HG03521 (cell line): Measurements from ENCODE around the gene RGS10.
"Not testable (repeated sequence)": the region's sequence is repeated elsewhere in the genome, so short reads cannot be mapped to it uniquely, and the experiment has no call there.

Source experiments
- ATAC-seq: cut with Tn5 transposase; IDR thresholded peaks from one replicate; pipeline ENCODE4 v1.9.1; 2021; ENCODE audit warnings: mild to moderate bottlenecking, moderate library complexity; ENCODE audit not compliant: unreplicated experiment

The RGS10 gene, protein sequence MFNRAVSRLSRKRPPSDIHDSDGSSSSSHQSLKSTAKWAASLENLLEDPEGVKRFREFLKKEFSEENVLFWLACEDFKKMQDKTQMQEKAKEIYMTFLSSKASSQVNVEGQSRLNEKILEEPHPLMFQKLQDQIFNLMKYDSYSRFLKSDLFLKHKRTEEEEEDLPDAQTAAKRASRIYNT

GRCh38 chr10:119542357-119542987, at the start of gene RGS10:
Gene RGS10, minus strand, starts transcription at chr10:119542719. Its CDS starts 81 bp downstream, at chr10:119542638.
- ATAC-seq = peak; percentile 67

DNA sequence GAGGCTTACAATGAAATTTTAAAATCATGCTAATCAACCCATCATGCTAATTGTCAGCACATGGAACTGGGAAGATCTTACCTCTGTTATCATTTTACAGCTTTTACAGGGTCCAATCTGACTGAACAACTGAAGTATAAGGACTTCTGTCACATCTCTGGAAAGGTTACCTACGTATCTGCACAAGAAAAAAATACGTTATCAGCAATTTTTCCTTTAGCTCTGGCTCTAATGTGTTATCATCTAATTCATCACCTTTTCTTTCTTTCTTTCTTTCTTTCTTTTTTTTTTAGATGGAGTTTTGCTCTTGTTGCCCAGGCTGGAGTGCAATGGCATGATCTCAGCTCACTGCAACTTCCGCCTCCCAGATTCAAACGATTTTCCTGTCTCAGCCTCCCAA, 45.6 kb upstream of the RGS10 start:
- ATAC-seq = no peak

- no peak for ATAC-seq
Observed at GRCh38 chr10:119578355-119578754, 35.8 kb upstream of the RGS10 start.

DNA sequence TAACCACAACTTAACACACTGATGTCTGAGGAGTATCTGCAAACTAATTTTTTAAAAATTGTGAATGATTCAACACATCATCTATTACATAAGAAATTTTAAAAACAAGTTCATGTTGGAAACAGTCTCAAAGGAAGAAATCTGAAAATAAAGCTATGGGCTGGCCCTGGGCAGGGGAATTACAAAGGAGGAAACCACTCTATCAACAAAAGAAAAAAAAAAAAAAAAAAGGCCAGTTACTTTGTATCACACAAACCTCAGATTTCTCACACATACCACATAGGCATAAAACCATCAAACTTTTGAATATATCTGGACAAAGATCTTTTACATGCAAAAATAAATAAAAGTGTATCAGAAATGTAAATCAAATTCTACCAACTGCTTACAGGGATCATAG, 33.5 kb upstream of the RGS10 start:
- ATAC-seq = no peak

DNA sequence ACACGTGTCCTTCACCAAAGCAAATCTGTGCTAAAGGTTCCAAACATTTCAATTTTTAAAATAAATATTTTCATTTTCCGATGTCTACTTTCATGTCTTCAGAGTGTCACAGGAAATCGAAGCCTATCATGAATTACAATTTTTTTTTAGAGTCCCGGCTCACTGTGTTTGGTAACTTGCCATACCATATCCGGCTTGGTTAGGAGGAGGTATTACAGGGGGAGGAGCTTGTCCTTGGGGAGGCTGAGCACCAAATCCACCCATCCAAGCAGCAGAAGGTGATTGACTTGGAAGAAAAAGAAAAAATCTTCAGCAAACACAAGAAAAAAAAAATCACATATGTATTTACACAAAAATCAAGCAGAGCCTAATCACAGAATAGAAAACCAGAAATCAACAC, 33.0 kb upstream of the RGS10 start:
- ATAC-seq = no peak

DNA sequence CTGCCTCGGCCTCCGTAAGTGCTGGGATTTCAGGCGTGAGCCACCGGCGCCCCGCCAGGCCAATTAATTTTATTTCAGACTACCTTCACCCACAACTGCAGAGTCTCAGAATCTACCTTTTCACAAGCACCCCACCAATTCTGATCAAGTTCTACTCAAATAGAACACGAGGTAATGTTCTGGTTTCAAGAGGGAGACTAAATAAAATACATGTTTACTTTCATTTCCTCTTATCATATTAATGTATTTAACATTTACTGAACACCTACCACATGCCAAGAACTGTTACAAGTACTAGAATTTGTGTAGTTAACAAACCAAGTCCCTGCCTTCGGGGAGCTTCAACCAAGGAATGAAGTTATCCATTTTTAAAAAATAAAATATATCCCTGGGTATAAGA, 25.5 kb upstream of the RGS10 start:
- ATAC-seq = no peak

DNA sequence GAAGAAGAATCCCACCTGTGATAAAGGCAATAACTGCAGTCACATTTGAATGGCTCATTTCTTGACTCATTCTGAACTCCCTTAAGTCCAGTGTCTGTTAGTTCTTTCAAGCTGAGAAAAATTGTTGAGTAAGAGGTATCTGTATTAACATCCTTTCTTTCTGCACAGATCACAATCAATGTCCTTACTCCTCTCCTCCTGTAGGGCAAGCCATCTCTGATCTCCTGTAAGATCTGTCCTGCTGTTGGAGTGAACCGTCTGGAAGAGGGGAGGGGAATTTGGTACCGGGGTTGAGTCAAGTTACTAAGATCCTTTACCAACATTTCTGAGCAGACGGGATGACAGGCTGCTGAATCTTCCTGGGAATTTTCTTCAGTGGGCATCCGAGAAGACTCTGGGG, 19.6 kb upstream of the RGS10 start:
- ATAC-seq = no peak

GRCh38 chr10:119559511-119559910, 17.0 kb upstream of the RGS10 start:
- not testable (repeated sequence) for ATAC-seq

DNA sequence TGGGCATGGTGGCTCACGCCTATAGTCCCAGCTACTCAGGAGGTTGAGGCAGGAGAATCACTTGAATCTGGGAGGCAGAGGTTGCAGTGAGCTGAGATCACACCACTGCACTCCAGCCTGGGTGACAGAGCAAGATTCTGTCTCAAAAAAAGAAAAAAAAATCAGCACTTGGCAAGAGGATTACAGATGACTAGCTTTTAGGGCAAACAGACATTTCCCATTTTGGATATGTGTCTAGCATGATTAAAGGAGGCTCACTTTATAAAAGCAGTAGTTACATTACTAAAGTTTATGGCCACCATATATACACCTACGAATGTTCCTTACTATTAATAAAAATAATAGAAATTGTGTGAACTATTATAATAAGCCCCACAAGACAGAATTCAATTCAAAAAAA, 13.6 kb upstream of the RGS10 start:
- not testable (repeated sequence) for ATAC-seq

- ATAC-seq = no peak
Observed at GRCh38 chr10:119555178-119555784, 12.8 kb upstream of the RGS10 start.

DNA sequence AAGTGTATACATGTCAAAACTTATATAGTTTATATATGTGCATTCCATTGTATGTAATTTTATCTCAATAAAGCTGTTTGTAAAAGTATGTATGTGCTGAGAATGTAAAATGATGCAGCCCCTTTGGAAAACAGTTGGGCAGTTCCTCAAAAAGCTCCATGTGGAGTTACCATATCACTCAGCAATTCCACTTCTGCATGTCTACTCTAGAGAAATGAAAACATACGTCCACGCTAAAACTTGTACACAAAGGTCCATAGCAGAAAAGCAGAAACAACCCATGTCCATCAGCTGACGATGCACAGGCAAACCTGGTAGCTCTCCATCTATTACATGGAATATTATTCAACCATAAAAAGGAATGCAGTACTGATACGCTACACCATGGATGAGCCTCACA, 8.3 kb upstream of the RGS10 start:
- ATAC-seq = no peak

- no peak for ATAC-seq
Observed at GRCh38 chr10:119549247-119549999, 6.9 kb upstream of the RGS10 start.

DNA sequence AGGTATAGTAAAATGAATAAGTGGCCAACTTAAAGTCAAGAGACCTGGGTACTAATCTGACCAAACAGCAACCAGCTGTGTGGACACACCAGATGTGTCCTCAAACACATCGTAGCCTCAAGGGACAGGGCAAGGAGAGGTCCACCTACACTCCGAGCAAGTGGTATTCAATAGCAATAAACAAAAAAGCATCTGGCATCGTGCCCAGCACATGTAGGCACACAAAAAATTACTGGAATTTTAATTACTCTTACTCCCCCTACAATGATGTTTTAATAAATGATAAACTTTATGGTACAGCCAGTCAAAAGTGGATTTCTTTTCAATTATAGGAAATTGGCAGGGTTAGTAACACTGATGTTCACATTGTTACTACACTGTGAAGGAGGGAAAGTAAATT, 3.5 kb upstream of the RGS10 start:
- no peak for ATAC-seq

DNA sequence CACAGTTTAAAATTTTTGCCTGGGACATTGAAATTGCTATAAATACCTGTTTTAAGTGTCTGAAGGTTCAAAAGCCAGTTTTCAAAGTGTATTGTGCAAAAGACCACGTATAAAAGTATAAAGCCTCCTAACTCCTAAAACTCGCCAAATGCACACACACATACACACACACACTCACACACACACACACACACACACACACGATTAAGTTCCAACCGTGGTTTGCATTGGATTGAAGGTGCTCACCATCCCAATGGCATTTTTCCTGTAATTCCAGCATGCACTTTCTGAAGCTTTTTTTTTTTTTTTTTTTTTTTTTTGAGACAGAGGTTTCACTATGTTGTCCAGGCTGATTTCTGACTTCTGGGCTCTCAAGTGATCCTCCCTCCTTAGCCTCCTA, 2.8 kb upstream of the RGS10 start:
- ATAC-seq = no peak

- ATAC-seq = no peak
Observed at GRCh38 chr10:119543814-119544642, 1.5 kb upstream of the RGS10 start.

DNA sequence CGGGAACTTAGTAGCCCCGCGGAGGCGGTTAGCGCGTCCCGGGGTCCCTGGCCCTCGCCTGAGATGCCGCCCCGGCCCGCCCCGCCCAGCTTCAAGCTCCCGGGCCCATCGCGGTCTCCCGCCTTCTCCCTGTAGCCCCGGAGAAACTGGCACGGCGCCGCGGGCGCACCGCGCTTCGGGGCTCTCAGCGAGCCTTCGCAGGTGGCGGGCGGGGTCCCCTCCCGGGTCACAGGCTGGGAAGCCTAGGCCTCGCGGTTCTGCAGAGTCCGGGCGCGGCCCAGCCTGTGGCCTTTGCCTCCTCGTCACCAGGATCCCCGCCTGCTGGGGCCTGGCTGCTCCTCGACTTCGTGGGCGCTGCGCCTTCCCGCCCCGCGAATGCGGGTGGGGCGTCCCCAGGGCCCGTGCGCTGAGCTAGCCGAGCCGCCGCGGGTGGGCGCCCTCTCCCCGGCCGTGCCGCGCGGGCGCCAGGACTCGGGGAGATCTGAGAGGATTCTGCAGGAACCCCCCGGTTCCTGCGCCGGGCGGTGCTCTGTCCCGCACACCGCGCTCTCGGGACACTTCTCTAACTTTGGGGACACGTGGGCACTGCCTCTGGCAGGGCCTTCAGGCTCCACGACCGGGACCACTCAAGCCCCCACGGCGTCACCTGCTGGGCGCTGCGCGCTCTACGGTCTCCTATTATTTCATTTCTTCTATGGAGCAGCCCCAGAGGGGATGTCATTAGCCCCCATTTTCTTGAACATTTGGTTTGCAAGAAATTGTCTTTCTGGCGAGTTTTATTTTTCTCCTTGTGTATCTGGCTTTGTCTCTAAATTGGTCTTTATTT, 682 bp upstream of the RGS10 start:
- ATAC-seq = peak; percentile 33

GRCh38 chr10:119541459-119542356, 811 bp downstream of the RGS10 start:
- no peak for ATAC-seq

- ATAC-seq = no peak
Observed at GRCh38 chr10:119541046-119541445, 1.5 kb downstream of the RGS10 start.

GRCh38 chr10:119540038-119540437, 2.5 kb downstream of the RGS10 start:
- ATAC-seq = no peak
